Astrocyte (in vitro differentiated cells and primary cell): ENCODE data around the gene NXPE4. TPM values are rescaled to one million over a fixed set of nuclear protein-coding genes. Genes with fewer than 3 reads are reported as not detected.

ENCODE experiments used
- DNase-seq: peaks from one replicate; pipeline ENCODE4 v3.0.0-alpha.2; 2010; ENCODE audit warnings: low read depth
- FAIRE-seq: peaks from 2 replicates; lab custom pipeline; 2011; peaks lifted over from hg19 to GRCh38; lab: Jason Lieb, UNC
- H2AFZ ChIP-seq: 2 replicates; pipeline ENCODE4 v1.6.0; 2012; ENCODE audit warnings: low read depth, low read length, inconsistent platforms
- H3K27ac ChIP-seq: 2 replicates; pipeline ENCODE4 v1.5.1; 2011; ENCODE audit warnings: low read depth, low read length, inconsistent platforms
- H3K27me3 ChIP-seq: 2 replicates; pipeline ENCODE4 v1.6.0; 2011; ENCODE audit warnings: low read length, inconsistent platforms; ENCODE audit not compliant: insufficient read depth
- H3K36me3 ChIP-seq: 2 replicates; pipeline ENCODE4 v1.5.1; 2011; ENCODE audit warnings: low read length, inconsistent platforms; ENCODE audit not compliant: insufficient read depth
- H3K4me1 ChIP-seq: 2 replicates; pipeline ENCODE4 v1.5.1; 2011; ENCODE audit warnings: low read length, inconsistent platforms; ENCODE audit not compliant: insufficient read depth
- H3K4me2 ChIP-seq: 2 replicates; pipeline ENCODE4 v1.6.0; 2012; ENCODE audit warnings: low read length, inconsistent platforms
- H3K4me3 ChIP-seq: 2 replicates; pipeline ENCODE4 v1.5.1; 2011; ENCODE audit warnings: low read depth, mild to moderate bottlenecking, low read length, inconsistent platforms; ENCODE audit not compliant: insufficient read depth
- H3K79me2 ChIP-seq: 2 replicates; pipeline ENCODE4 v1.6.0; 2012; ENCODE audit warnings: mild to moderate bottlenecking, low read length, inconsistent platforms; ENCODE audit not compliant: insufficient read depth
- H3K9ac ChIP-seq: 2 replicates; pipeline ENCODE4 v1.6.0; 2012; ENCODE audit warnings: mild to moderate bottlenecking, low read length, inconsistent platforms
- H3K9me3 ChIP-seq: 2 replicates; pipeline ENCODE4 v1.5.1; 2012; ENCODE audit warnings: low read depth, mild to moderate bottlenecking, low read length, inconsistent platforms; ENCODE audit not compliant: insufficient read depth
- H4K20me1 ChIP-seq: 2 replicates; pipeline ENCODE4 v1.6.0; 2012; ENCODE audit warnings: low read length, inconsistent platforms; ENCODE audit not compliant: insufficient read depth
- H3K27ac Mint-ChIP-seq: one replicate; pipeline ENCODE4 v1.8.0; 2021; ENCODE audit warnings: mild to moderate bottlenecking, mixed read lengths; ENCODE audit not compliant: unreplicated experiment
- H3K27me3 Mint-ChIP-seq: one replicate; pipeline ENCODE4 v1.8.0; 2021; ENCODE audit warnings: low read depth, mixed read lengths; ENCODE audit not compliant: unreplicated experiment
- H3K36me3 Mint-ChIP-seq: one replicate; pipeline ENCODE4 v1.8.0; 2021; ENCODE audit warnings: low read depth, mixed read lengths; ENCODE audit not compliant: unreplicated experiment
- H3K4me1 Mint-ChIP-seq: one replicate; pipeline ENCODE4 v1.8.0; 2021; ENCODE audit warnings: low read depth, mixed read lengths; ENCODE audit not compliant: unreplicated experiment
- H3K4me3 Mint-ChIP-seq: one replicate; pipeline ENCODE4 v1.8.0; 2021; ENCODE audit warnings: mild to moderate bottlenecking, moderate library complexity, mixed read lengths; ENCODE audit not compliant: unreplicated experiment
- H3K9me3 Mint-ChIP-seq: one replicate; pipeline ENCODE4 v1.8.0; 2021; ENCODE audit warnings: mild to moderate bottlenecking, mixed read lengths; ENCODE audit not compliant: unreplicated experiment
- EZH2 ChIP-seq: IDR thresholded peaks from 2 replicates; pipeline ENCODE4 v1.6.1; 2012; ENCODE audit warnings: mild to moderate bottlenecking, low read length, inconsistent platforms; ENCODE audit not compliant: insufficient read depth
- total RNA-seq: library from RNA; stranded (reverse); gene quantifications from 2 replicates; pipeline ENCODE4 v1.2.1, GENCODE V29; 2021
- TF ChIP-seq, protein P1 (sequence below): IDR thresholded peaks from 2 replicates; pipeline ENCODE4 v1.5.1; 2011; ENCODE audit warnings: low read depth, mild to moderate bottlenecking, inconsistent platforms, low read length, moderate library complexity; ENCODE audit not compliant: insufficient read depth

The NXPE4 gene
- total RNA-seq, 1 donor from 2014 or later = not detected

DNA sequence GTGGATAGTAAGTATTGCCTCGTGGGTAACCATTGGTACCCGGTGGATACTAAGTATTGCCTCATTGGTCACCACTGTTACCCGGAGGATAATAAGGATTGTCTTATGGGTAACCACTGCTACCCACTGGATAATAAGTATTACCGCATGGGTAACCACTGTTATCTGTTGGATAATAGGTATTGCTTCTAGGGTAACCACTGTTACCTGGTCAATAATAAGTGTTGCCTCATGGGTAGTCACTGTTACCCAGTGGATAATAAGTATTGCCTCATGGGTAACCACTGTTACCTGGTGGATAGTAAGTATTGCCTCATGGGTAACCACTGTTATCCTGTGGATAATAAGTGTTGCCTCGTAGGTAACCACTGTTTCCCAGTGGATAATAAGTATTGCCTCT is 22.6 kb upstream of the NXPE4 start:
- H3K4me1 Mint-ChIP-seq = no peaks in the 10 kb centered on the region
- no peak overlapping the region for H3K4me3 ChIP-seq
- H3K4me2 ChIP-seq = no peak overlapping the region
- H3K27me3 ChIP-seq = no peaks in the 10 kb centered on the region
- TF ChIP-seq EZH2 = no peak
- TF ChIP-seq, protein P1, sequence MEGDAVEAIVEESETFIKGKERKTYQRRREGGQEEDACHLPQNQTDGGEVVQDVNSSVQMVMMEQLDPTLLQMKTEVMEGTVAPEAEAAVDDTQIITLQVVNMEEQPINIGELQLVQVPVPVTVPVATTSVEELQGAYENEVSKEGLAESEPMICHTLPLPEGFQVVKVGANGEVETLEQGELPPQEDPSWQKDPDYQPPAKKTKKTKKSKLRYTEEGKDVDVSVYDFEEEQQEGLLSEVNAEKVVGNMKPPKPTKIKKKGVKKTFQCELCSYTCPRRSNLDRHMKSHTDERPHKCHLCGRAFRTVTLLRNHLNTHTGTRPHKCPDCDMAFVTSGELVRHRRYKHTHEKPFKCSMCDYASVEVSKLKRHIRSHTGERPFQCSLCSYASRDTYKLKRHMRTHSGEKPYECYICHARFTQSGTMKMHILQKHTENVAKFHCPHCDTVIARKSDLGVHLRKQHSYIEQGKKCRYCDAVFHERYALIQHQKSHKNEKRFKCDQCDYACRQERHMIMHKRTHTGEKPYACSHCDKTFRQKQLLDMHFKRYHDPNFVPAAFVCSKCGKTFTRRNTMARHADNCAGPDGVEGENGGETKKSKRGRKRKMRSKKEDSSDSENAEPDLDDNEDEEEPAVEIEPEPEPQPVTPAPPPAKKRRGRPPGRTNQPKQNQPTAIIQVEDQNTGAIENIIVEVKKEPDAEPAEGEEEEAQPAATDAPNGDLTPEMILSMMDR = no peak
- H3K36me3 ChIP-seq = no peaks in the 10 kb centered on the region
- H3K9me3 ChIP-seq = peaks cover 35% of the 10 kb centered on the region
- no peaks in the 10 kb centered on the region for H3K79me2 ChIP-seq
- no peak overlapping the region for H2AFZ ChIP-seq
- H3K9me3 Mint-ChIP-seq = peaks cover 6% of the 10 kb centered on the region
- H4K20me1 ChIP-seq = no peaks in the 10 kb centered on the region
- no peaks in the 10 kb centered on the region for H3K36me3 Mint-ChIP-seq
- no peak overlapping the region for H3K4me3 Mint-ChIP-seq
- no peak overlapping the region for H3K9ac ChIP-seq
- no peak overlapping the region for H3K27ac ChIP-seq
- no peak for FAIRE-seq
- no peaks in the 10 kb centered on the region for H3K27me3 Mint-ChIP-seq
- H3K4me1 ChIP-seq = no peaks in the 10 kb centered on the region
- H3K27ac Mint-ChIP-seq = no peak overlapping the region
- DNase-seq = no peak

DNA sequence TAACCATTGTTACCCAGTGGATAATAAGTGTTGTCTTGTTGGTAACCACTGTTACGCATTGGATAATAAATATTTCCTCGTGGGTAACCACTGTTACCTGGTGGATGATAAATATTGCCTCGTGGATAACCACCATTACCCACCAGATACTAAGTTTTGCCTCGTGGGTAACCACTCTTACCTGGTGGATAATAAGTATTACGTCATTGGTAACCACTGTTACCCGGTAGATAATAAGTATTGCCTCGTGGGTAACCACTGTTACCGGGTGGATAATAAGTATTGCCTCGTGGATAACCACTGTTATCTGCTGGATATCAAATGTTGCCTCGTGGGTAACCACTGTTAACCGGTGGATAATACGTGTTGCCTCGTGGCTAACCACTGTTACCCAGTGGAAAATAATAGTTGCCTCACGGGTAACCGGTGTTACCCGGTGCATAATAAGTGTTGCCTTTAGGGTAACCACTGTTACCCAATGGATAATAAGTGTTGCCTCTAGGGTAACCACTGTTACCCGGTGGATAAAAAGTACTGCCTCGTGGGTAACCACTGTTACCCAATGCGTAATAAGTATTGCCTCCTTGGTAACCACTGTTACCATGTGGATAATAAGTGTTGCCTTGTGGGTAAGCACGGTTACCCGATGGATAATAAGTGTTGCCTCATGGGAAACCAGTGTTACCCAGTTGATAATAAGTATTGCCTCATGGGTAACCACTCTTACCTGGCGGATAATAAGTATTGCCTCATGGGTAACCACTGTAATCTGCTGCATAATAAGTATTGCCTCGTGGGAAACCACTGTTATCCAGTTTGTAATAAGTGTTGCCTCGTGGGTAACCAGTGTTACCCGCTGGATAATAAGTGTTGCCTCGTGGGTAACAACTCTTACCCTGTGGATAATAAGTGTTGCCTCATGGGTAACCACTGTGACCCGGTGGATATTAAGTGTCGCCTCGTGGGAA is 21.9 kb upstream of the NXPE4 start:
- FAIRE-seq (no peak), DNase-seq (no peak)
- Histone ChIP-seq H3K36me3 (no peaks in the 10 kb centered on the region), H3K27me3 (no peaks in the 10 kb centered on the region), H3K4me1 (no peaks in the 10 kb centered on the region), H3K27ac (no peak overlapping the region), H3K79me2 (no peaks in the 10 kb centered on the region), H3K4me3 (no peak overlapping the region), H2AFZ (no peak overlapping the region), H4K20me1 (no peaks in the 10 kb centered on the region), H3K9ac (no peak overlapping the region), H3K4me2 (no peak overlapping the region), H3K9me3 (peaks cover 30% of the 10 kb centered on the region)
- Mint-ChIP-seq H3K27me3 (no peaks in the 10 kb centered on the region), H3K4me3 (no peak overlapping the region), H3K4me1 (no peaks in the 10 kb centered on the region), H3K36me3 (no peaks in the 10 kb centered on the region), H3K27ac (no peak overlapping the region), H3K9me3 (peaks cover 6% of the 10 kb centered on the region)
- no peak for TF ChIP-seq EZH2
- TF ChIP-seq, protein P1 = no peak

DNA sequence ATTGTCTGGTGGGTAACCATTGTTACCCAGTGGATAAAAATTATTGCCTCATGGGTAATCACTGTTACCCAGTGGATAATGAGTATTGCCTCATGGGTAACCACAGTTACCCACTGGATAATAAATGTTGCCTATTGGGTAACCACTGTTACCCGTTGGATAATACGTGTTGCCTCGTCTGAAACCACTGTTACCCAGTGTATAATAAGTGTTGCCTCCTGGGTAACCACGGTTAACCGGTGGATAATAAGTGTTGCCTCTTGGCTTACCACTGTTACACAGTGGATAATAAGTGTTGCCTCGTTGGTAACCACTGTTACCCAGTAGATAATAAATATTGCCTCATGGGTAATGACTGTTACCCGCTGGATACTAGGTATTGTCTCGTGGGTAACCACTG is 20.9 kb upstream of the NXPE4 start:
- H3K9ac ChIP-seq = no peak overlapping the region
- H3K4me1 ChIP-seq = no peaks in the 10 kb centered on the region
- no peak overlapping the region for H2AFZ ChIP-seq
- no peak overlapping the region for H3K4me3 ChIP-seq
- FAIRE-seq = no peak
- no peak for TF ChIP-seq EZH2
- TF ChIP-seq, protein P1 = no peak
- DNase-seq = no peak
- H3K27me3 ChIP-seq = no peaks in the 10 kb centered on the region
- Mint-ChIP-seq H3K4me3 (no peak overlapping the region), H3K9me3 (peaks cover 6% of the 10 kb centered on the region), H3K27ac (no peak overlapping the region), H3K36me3 (no peaks in the 10 kb centered on the region), H3K4me1 (no peaks in the 10 kb centered on the region), H3K27me3 (no peaks in the 10 kb centered on the region)
- H3K27ac ChIP-seq = no peak overlapping the region
- no peak overlapping the region for H3K4me2 ChIP-seq
- H3K79me2 ChIP-seq = no peaks in the 10 kb centered on the region
- no peaks in the 10 kb centered on the region for H3K36me3 ChIP-seq
- peaks cover 32% of the 10 kb centered on the region for H3K9me3 ChIP-seq
- H4K20me1 ChIP-seq = no peaks in the 10 kb centered on the region
